Muscle of back (tissue), 11 donors: Measurements from ENCODE around the gene PSPN. TPM values are rescaled to one million over a fixed set of nuclear protein-coding genes. Genes with fewer than 3 reads are reported as not detected.

Experiments used
- DNase-seq, 3 donors: peaks; one replicate each; pipeline versions ENCODE4 v3.0.0 to v3.0.0-alpha.2; 2013
- polyA plus RNA-seq, 10 donors: library from polyadenylated mRNA; unstranded; fragments of 120-200 nt; gene quantifications; one replicate each; pipeline ENCODE4 v1.2.1, GENCODE V29; 2013; ENCODE audit not compliant: insufficient read length in 10 of 10

Gene PSPN
- polyA plus RNA-seq, 10 donors: 0.69 to 1.3 (median 0.94) TPM

DNA sequence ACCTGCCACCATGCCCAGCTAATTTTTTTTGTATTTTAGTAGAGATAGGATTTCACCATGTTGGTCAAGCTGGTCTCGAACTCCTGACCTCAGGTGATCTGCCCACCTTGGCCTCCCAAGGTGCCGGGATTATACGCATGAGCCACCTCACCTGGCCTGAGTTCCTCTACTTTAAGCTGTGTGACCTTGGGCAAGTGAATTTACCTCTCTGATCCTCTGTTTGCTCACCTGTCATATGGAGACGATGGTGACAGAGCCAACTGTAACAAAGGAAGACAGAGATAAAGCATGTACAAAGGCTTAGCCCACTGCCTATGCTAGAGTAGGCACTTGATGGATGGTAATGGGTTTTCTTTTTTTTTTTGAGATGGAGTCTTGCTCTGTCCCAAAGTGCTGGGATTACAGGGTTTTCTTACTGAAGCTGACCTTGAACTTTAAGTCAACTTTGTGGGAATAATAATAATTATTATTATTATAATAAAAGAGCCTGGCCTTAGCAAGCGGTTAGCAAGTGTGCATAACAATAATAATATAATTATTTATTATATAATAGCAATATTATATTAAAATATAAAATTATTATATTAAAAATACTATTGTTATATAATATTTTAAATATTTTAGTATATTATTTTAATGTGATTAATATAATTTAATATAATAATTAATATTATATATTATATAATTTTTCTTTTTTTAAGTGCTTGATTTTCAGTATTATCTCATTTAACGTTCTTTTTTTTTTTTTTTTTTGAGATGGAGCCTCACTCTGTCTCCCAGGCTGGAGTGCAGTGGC is 41.0 kb downstream of the PSPN start:
- no peak for DNase-seq

DNA sequence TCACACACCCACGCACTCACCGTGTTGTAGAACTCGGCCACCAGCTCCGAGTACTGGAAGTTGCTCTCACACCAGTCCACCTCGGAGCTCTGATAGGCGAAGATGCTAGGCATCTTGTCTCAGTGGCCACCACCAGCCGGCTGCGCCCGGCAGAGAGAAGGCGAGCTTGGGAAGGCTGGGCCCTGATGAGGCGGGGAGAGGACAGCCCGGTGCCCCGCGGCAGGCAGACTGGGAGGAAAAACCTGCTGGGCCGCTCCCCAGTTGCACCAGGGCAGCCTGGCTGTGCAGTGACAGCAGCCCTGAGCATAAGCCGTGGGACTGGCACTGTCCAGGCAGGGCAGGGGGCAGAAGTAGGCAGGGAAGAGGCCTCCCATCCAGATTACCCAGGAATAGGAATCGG is 42.3 kb downstream of the PSPN start, which contains the start of gene ACER1:
TSS of gene ACER1 (minus strand) at position 174 of the 400 bp plus-strand sequence. CDS start at position 113, 61 bp downstream.
- DNase-seq: no peak

DNA sequence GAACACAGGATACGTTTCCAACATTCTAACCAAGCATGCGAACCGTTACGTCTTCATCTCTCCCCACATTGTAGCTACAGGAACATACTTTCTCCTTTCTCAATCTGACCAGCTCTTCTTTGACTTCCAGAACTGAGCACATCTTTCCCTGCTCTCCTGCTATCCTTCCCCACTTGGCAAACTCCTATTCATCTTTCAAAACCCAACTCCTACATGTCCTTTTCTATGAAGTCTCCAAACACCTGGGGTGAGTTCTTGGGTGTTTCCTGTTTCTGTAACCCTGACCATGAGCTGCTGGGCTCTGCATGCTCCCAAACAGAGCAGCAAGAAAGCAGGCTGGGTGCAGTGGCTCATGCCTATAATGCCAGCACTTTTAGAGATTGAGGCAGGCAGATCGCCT is 48.9 kb downstream of the PSPN start:
- DNase-seq: no peak

DNA sequence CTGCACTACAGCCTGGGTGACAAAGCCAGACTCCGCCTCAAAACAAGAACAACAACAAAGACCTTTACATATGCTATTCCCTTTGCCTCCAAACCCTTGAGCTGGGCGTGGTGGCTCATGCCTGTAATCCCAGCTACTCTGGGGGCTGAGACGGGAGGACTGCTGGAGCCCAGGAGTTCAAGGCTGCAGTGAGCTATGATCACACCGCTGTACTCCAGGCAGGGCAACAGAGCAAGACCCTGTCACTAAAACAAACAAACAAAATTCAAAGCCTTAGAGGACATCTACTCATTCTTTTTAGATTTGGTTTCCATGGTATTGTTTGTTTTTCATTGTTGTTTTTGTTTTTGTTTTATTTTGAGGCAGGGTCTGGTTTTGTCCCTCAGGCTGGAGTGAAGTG is 50.1 kb downstream of the PSPN start:
- no peak for DNase-seq

Other genes with a start within 250 kb of the PSPN start
- gene ACSBG2, start 240.3 kb downstream of the PSPN start, polyA plus RNA-seq: 1 to 10 TPM in 1 of 10 donors, under 1 TPM in 9; 0.11 to 1.5 (median 0.38) TPM
- gene MLLT1, start 96.0 kb downstream of the PSPN start, polyA plus RNA-seq: 10 to 100 TPM; 34.9 to 56.8 (median 45.0) TPM
- under 1 TPM in 3 of 10 donors, not detected in 7; 0.08 to 0.28 (median 0.11) TPM for gene ACER1, start 42.3 kb downstream of the PSPN start, polyA plus RNA-seq
- 10 to 100 TPM; 50.6 to 62.3 (median 55.5) TPM for gene CLPP, start 14.4 kb downstream of the PSPN start, polyA plus RNA-seq
- gene ALKBH7, start 3.1 kb downstream of the PSPN start, polyA plus RNA-seq: 100 to 1,000 TPM in 1 of 10 donors, 10 to 100 TPM in 9; 67.5 to 103 (median 75.4) TPM
- gene GTF2F1, start 17.2 kb upstream of the PSPN start, polyA plus RNA-seq: 10 to 100 TPM; 39.2 to 77.9 (median 54.0) TPM
- gene KHSRP, start 48.9 kb upstream of the PSPN start, polyA plus RNA-seq: 100 to 1,000 TPM; 153 to 254 (median 184) TPM
- 1 to 10 TPM in 1 of 10 donors, under 1 TPM in 9; 0.16 to 1.2 (median 0.30) TPM for gene SLC25A41, start 57.8 kb upstream of the PSPN start, polyA plus RNA-seq
- 10 to 100 TPM; 24.8 to 40.0 (median 31.4) TPM for gene SLC25A23, start 83.9 kb upstream of the PSPN start, polyA plus RNA-seq
- gene CRB3, start 88.3 kb upstream of the PSPN start, polyA plus RNA-seq: 1 to 10 TPM in 2 of 10 donors, under 1 TPM in 2, not detected in 6; 0.22 to 1.2 (median 0.68) TPM
- 1 to 10 TPM in 6 of 10 donors, under 1 TPM in 4; 0.39 to 4.3 (median 1.1) TPM for gene DENND1C, start 105.9 kb upstream of the PSPN start, polyA plus RNA-seq
- gene TUBB4A, start 126.4 kb upstream of the PSPN start, polyA plus RNA-seq: 1 to 10 TPM in 4 of 10 donors, under 1 TPM in 6; 0.16 to 1.8 (median 0.76) TPM
- gene TNFSF9, start 155.1 kb upstream of the PSPN start, polyA plus RNA-seq: 1 to 10 TPM in 6 of 10 donors, under 1 TPM in 4; 0.28 to 2.8 (median 1.2) TPM
- 1 to 10 TPM in 4 of 10 donors, under 1 TPM in 5, not detected in 1; 0.20 to 3.0 (median 0.91) TPM for gene CD70, start 215.2 kb upstream of the PSPN start, polyA plus RNA-seq